NCI-H748 (cell line): ENCODE results near the gene CACNA2D2.

Experiments
- DNase-seq: peaks from one replicate; lab custom pipeline; 2025; ENCODE audit not compliant: unreplicated experiment; lab: John Stamatoyannopoulos, UW

Gene CACNA2D2

GRCh38 chr3:50502584-50503423 is 630 bp downstream of the CACNA2D2 start:
- DNase-seq = peak; percentile 36

DNA sequence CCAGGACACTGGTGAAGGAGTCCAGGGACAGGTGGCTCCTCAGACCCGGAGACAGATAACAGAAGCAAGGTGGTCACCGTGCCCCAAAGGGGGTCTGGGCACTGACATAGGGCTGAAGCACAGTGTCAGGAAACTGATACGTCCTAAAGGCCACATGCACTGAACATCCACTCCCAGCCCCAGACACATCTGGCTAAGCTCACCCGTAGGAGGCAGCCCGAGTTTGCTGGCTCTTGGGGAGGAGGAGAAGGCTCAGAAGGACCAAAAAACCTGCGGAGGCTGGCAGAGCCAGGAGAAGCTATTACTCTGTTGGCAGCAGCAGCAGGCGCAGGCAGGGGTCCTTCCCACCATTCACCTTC is 1.2 kb downstream of the CACNA2D2 start:
- no peak for DNase-seq

- DNase-seq = no peak
Observed at GRCh38 chr3:50495609-50496423, 7.6 kb downstream of the CACNA2D2 start.

DNA sequence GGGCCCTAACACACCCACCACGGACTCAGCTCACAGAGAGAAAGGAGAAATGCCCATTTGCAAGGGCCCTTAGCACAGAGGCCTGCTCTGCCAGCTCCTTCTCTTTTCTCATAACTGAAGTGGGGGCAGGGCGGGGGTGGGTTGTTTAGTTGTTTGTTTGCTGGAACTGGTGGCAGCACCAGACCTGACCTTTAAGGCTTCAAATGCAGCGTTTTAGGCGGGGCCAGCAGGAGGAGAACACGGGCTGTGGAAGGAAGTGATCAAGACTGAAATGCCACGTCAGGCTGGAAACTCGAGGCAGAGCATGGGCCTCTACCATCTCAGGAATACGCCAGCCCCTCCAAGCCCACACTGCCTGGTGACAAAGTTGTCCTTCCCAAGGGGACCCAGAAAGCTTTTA is 9.3 kb downstream of the CACNA2D2 start:
- DNase-seq = no peak

- DNase-seq = no peak
Observed at GRCh38 chr3:50493623-50494022, 9.8 kb downstream of the CACNA2D2 start.

GRCh38 chr3:50493086-50493485 is 10.3 kb downstream of the CACNA2D2 start:
- DNase-seq = no peak

DNA sequence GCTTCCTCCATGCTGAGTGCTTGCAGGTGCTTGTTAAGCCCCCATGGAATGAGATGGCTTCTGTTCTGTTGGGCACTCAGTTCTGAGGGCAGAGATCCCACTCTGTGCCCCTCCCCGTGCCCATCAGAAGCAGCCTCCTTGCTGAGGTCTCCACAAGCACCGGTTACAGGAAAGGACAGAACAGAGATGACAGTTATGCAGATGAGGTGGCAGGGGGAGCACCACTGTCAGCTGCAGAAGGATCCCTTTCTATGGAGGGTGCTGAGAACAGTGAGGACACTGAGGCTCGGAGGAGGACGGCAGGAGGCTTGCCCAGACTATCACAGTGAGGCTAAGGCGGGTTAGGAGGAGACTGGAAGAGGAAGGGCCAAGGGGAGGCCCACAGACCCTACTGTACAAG is 12.4 kb downstream of the CACNA2D2 start:
- no peak for DNase-seq

- no peak for DNase-seq
Observed at GRCh38 chr3:50490424-50490823, 13.0 kb downstream of the CACNA2D2 start.

- DNase-seq = no peak
Observed at GRCh38 chr3:50487181-50487580, 16.3 kb downstream of the CACNA2D2 start.

DNA sequence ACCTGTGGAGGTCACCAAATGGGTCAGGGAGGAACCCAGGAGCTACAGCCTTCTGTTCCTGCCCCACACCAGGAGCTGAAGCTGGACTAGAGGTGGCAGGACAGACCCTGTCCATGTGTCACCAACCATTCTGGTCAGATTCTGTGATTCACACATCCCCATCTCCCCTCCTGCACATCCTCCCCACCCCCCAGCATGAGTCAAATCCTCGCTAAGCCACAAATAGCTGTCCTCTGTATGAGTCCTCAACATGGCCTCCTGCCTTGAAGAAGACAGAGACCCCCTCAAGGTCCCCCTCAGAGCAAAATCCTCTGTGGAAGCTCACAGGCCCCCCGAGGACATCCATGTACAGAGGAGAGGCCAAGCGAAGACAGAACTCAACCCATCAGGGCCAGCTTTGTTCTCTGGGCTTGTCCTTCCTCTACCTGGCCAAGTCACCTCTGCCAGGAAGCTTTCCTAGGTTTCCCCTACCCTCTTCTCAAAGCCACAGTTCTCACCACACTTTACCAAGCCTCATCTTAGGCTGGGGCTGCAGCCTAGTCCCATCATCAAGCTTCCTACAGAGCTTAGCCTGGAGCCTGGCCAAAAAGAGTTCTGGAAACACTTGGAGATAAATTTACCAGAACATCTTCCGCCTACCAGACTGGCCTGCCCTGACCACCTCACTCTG is 17.1 kb downstream of the CACNA2D2 start:
- no peak for DNase-seq

- no peak for DNase-seq
Observed at GRCh38 chr3:50484722-50485121, 18.7 kb downstream of the CACNA2D2 start.

DNA sequence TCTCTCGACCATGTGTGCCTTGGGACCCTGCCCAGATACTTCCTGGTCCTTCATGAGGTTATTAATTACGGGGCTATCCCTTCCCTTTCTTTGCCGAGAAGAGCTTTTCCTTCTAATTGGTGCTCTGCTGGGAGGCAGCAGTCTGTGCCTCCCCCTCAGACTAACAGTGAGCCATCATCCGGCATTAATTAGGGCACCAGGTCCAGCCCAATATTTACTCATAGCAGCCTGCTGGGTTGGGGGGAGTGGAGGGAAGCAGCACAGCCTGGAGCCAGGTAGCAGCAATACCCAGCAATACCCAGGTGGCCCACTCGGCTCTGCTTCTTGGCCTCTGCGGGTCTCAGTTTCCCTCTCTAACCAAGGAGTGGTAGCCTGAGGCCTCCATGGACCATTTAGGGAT is 20.1 kb downstream of the CACNA2D2 start:
- DNase-seq = no peak

- no peak for DNase-seq
Observed at GRCh38 chr3:50481992-50482391, 21.4 kb downstream of the CACNA2D2 start.

- no peak for DNase-seq
Observed at GRCh38 chr3:50480471-50480870, 23.0 kb downstream of the CACNA2D2 start.

GRCh38 chr3:50479523-50479922 is 23.9 kb downstream of the CACNA2D2 start:
- no peak for DNase-seq

- DNase-seq = no peak
Observed at GRCh38 chr3:50478671-50479260, 24.7 kb downstream of the CACNA2D2 start.

GRCh38 chr3:50478051-50478450 is 25.4 kb downstream of the CACNA2D2 start:
- DNase-seq = no peak

- DNase-seq = no peak
Observed at GRCh38 chr3:50475348-50475747, 28.1 kb downstream of the CACNA2D2 start.

- no peak for DNase-seq
Observed at GRCh38 chr3:50474717-50475116, 28.7 kb downstream of the CACNA2D2 start.

- no peak for DNase-seq
Observed at GRCh38 chr3:50473768-50474167, 29.7 kb downstream of the CACNA2D2 start.

- DNase-seq = no peak
Observed at GRCh38 chr3:50472958-50473357, 30.5 kb downstream of the CACNA2D2 start.
